Activated B cell treated with CpG ODN at 0.5 μM for 24 hours (primary cell): ENCODE data around the gene ZWILCH. TPM values are rescaled to one million over a fixed set of nuclear protein-coding genes. Genes with fewer than 3 reads are reported as not detected.

Experiments used
- ATAC-seq: fragments of 200-7000 bp; cut with Tn5 transposase; one replicate; pipeline ENCODE4 v1.10.0; 2021; ENCODE audit warnings: low read depth, mild to moderate bottlenecking, moderate library complexity
- CTCF ChIA-PET: fragments of 350-600 bp; sonication (Branson Sonifier 250); formaldehyde crosslinking; loops from one replicate; lab custom pipeline; 2021; ENCODE audit warnings: antibody characterized with exemption; lab: Charles Lee
- POLR2A ChIA-PET: fragments of 350-600 bp; sonication (Branson Sonifier 250); formaldehyde crosslinking; loops from one replicate; lab custom pipeline; 2021; ENCODE audit warnings: antibody characterized with exemption; lab: Charles Lee
- DNase-seq: peaks from one replicate; pipeline ENCODE4 v3.0.0; 2022
- H3K27ac Mint-ChIP-seq: one replicate; pipeline ENCODE4 v1.8.0; 2020; ENCODE audit warnings: mixed read lengths
- H3K27me3 Mint-ChIP-seq: one replicate; pipeline ENCODE4 v1.8.0; 2021; ENCODE audit warnings: mixed read lengths
- H3K36me3 Mint-ChIP-seq: one replicate; pipeline ENCODE4 v1.8.0; 2021; ENCODE audit warnings: low read depth, mixed read lengths
- H3K4me1 Mint-ChIP-seq: one replicate; pipeline ENCODE4 v1.8.0; 2021; ENCODE audit warnings: mixed read lengths
- H3K4me3 Mint-ChIP-seq: one replicate; pipeline ENCODE4 v1.8.0; 2020; ENCODE audit warnings: mild to moderate bottlenecking, mixed read lengths
- H3K9me3 Mint-ChIP-seq: one replicate; pipeline ENCODE4 v1.8.0; 2020; ENCODE audit warnings: mixed read lengths
- CTCF ChIP-seq: fragments of 200-600 bp; IDR thresholded peaks from one replicate; pipeline ENCODE4 v1.8.0; 2022; ENCODE audit warnings: antibody characterized with exemption, mild to moderate bottlenecking
- intact Hi-C: fragments of 100-400 bp; cut with micrococcal nuclease; formaldehyde crosslinking; loops from one replicate; pipeline ENCODE4 v1.15.1; 2024
- total RNA-seq: library from RNA; stranded (reverse); gene quantifications from 2 replicates; pipeline ENCODE4 v1.2.3, GENCODE V29; 2022

The ZWILCH gene
- total RNA-seq, 1 donor from 2014 or later = 13.7 TPM

GRCh38 chr15:66572146-66572545 lies 67.0 kb downstream of the ZWILCH start:
- Mint-ChIP-seq H3K9me3 (no peaks in the 10 kb centered on the region), H3K27ac (no peak overlapping the region), H3K4me3 (no peak overlapping the region), H3K36me3 (no peaks in the 10 kb centered on the region), H3K4me1 (peaks cover 8% of the 10 kb centered on the region), H3K27me3 (no peaks in the 10 kb centered on the region)
- no peak for DNase-seq
- CTCF ChIA-PET = no interaction called here
- no peak for ATAC-seq
- POLR2A ChIA-PET = no interaction called here
- no peak for TF ChIP-seq CTCF
- intact Hi-C loops = no loop called here

GRCh38 chr15:66573348-66573718 lies 68.2 kb downstream of the ZWILCH start:
- ChIA-PET CTCF (no interaction called here), POLR2A (no interaction called here)
- TF ChIP-seq CTCF = no peak
- Mint-ChIP-seq H3K4me3 (no peak overlapping the region), H3K27me3 (no peaks in the 10 kb centered on the region), H3K9me3 (no peaks in the 10 kb centered on the region), H3K27ac (no peak overlapping the region), H3K36me3 (no peaks in the 10 kb centered on the region), H3K4me1 (peaks cover 6% of the 10 kb centered on the region)
- ATAC-seq (no peak), DNase-seq (no peak)
- intact Hi-C loops = no loop called here

- H3K9me3 Mint-ChIP-seq = no peaks in the 10 kb centered on the region
- POLR2A ChIA-PET = no interaction called here
- H3K36me3 Mint-ChIP-seq = no peaks in the 10 kb centered on the region
- TF ChIP-seq CTCF = no peak
- H3K27ac Mint-ChIP-seq = no peak overlapping the region
- no peaks in the 10 kb centered on the region for H3K27me3 Mint-ChIP-seq
- H3K4me1 Mint-ChIP-seq = peaks cover 6% of the 10 kb centered on the region
- DNase-seq (no peak), ATAC-seq (no peak)
- CTCF ChIA-PET = interaction anchor here (0.7 to 1.4 kb wide), 2 partner anchors 15 to 277 kb away, joined by 3 read pairs; no protein-coding TSS in a partner anchor
- intact Hi-C loops = no loop called here
- no peak overlapping the region for H3K4me3 Mint-ChIP-seq
Observed at GRCh38 chr15:66573719-66574595, 68.8 kb downstream of the ZWILCH start.

- no peak for ATAC-seq
- TF ChIP-seq CTCF = no peak
- no peak for DNase-seq
- Mint-ChIP-seq H3K27ac (no peak overlapping the region), H3K9me3 (no peaks in the 10 kb centered on the region), H3K4me1 (peaks cover 6% of the 10 kb centered on the region), H3K36me3 (no peaks in the 10 kb centered on the region), H3K4me3 (no peak overlapping the region), H3K27me3 (no peaks in the 10 kb centered on the region)
- ChIA-PET CTCF (interaction anchor here (0.7 to 1.4 kb wide), 2 partner anchors 15 to 277 kb away, joined by 3 read pairs; no protein-coding TSS in a partner anchor), POLR2A (no interaction called here)
- intact Hi-C loops = no loop called here
Observed at GRCh38 chr15:66574596-66574950, 69.4 kb downstream of the ZWILCH start.

- no peaks in the 10 kb centered on the region for H3K9me3 Mint-ChIP-seq
- no peak for TF ChIP-seq CTCF
- intact Hi-C loops = no loop called here
- POLR2A ChIA-PET = no interaction called here
- ATAC-seq = no peak
- CTCF ChIA-PET = no interaction called here
- H3K27ac Mint-ChIP-seq = no peak overlapping the region
- no peaks in the 10 kb centered on the region for H3K36me3 Mint-ChIP-seq
- DNase-seq = no peak
- H3K4me1 Mint-ChIP-seq = peaks cover 6% of the 10 kb centered on the region
- H3K4me3 Mint-ChIP-seq = no peak overlapping the region
- H3K27me3 Mint-ChIP-seq = no peaks in the 10 kb centered on the region
Observed at GRCh38 chr15:66578286-66578875, 73.3 kb downstream of the ZWILCH start.
